NB4 (cell line): ENCODE data around the gene LMOD1.

Source experiments
- MAX ChIP-seq: IDR thresholded peaks from 2 replicates; pipeline ENCODE4 v1.6.1; 2011; ENCODE audit warnings: low read depth, low read length
- MYC ChIP-seq: IDR thresholded peaks from 2 replicates; pipeline ENCODE4 v1.6.1; 2011; ENCODE audit warnings: low read depth, low read length
- POLR2A ChIP-seq: IDR thresholded peaks from 2 replicates; pipeline ENCODE4 v1.6.1; 2011; ENCODE audit warnings: mild to moderate bottlenecking; ENCODE audit not compliant: insufficient read length; ENCODE audit errors: extremely low read depth
- TF ChIP-seq, protein P1 (sequence below): IDR thresholded peaks from one replicate; pipeline ENCODE4 v1.5.1; 2012; ENCODE audit warnings: low read depth, low read length

DNA sequence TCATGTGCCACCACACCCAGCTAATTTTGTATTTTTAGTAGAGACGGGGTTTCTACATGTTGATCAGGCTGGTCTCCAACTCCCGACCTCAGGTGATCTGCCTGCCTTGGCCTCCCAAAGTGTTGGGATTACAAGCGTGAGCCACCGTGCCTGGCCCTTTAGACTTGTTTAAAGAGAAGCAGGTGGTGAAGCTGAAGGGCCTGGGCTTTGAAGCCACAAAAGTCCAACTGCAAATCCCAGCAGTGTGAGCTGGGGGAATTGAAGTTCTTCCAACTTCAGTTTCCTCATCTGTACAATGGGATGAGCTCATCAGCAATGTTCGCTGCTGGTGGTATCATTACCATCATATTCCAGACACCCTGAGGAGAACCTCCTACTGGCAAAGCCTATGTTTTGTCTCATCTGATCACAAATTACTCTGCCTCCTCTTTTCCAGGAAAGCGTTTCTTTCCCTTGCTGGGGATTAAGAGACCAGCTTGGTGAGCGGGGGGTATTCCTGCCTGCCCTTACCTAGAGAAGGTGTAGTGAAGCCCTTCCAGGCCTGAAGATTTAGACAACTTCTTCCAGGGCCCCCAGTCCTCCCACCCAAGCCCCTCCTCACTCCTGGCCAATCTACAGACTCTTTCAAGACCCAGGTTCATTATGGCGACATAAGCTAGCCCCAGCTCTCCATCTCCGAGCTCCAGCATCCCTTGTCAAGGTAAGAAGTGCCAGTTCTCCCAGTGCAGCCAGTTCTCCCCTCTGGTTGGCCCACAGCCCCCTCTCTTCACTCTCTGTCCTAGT lies 60.1 kb downstream of the LMOD1 start:
- TF ChIP-seq, protein P1, sequence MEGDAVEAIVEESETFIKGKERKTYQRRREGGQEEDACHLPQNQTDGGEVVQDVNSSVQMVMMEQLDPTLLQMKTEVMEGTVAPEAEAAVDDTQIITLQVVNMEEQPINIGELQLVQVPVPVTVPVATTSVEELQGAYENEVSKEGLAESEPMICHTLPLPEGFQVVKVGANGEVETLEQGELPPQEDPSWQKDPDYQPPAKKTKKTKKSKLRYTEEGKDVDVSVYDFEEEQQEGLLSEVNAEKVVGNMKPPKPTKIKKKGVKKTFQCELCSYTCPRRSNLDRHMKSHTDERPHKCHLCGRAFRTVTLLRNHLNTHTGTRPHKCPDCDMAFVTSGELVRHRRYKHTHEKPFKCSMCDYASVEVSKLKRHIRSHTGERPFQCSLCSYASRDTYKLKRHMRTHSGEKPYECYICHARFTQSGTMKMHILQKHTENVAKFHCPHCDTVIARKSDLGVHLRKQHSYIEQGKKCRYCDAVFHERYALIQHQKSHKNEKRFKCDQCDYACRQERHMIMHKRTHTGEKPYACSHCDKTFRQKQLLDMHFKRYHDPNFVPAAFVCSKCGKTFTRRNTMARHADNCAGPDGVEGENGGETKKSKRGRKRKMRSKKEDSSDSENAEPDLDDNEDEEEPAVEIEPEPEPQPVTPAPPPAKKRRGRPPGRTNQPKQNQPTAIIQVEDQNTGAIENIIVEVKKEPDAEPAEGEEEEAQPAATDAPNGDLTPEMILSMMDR: no peak
- TF ChIP-seq MAX (no peak), POLR2A (no peak), MYC (no peak)
